ENCODE measurements around the gene ZC3H12D. TPM values are rescaled to one million over a fixed set of nuclear protein-coding genes. Genes with fewer than 3 reads are reported as not detected.

Gene ZC3H12D
- total and polyA plus RNA-seq, 9 of the 15 experiments (the other 6 are each of a cell fraction or from before 2014, with no cell fraction given), result 0.04 to 0.27 (median 0.05) TPM; not detected in 3

DNA sequence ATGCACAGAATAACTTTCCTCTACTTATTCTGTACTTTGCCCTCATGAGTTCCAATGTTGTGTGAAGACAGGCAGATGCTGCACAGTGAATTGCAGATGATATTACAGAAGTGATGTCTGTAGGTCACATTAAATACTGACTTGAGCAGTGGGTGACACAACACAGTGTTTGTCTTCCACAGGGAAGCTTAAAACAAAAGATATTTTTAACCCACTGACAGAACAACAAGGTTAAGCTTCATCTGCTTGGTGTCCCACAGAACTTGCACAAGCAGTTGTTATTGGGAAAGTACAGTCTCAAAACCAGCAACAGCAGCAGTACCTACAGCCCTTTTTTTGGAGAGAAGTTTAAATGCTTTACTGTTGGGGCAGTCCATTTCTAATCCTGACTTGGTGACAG is 74.3 kb downstream of the ZC3H12D start (continued):
- TF ChIP-seq CEBPG (CRISPR knock-in tag; IDR thresholded peaks at IDR 0.05) (no peak), CEBPG (tag; conservative IDR thresholded peaks at IDR 0.05 in 1 of 2, IDR thresholded peaks at IDR 0.05 in 1 of 2) (no peak), ZNF146 (CRISPR knock-in tag; IDR thresholded peaks at IDR 0.05; ENCODE audit: unreplicated experiment) (no peak), NR2C1 (IDR thresholded peaks at IDR 0.05) (no peak), NR2C1 (tag; IDR thresholded peaks at IDR 0.05) (no peak), SETDB1 (IDR thresholded peaks at IDR 0.05; ENCODE audit: low read length) (no peak), ZSCAN29 (IDR thresholded peaks at IDR 0.05) (no peak)
- TF ChIP-seq, protein P1, sequence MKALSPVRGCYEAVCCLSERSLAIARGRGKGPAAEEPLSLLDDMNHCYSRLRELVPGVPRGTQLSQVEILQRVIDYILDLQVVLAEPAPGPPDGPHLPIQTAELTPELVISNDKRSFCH (CRISPR knock-in tag; IDR thresholded peaks at IDR 0.05), result no peak
- TF ChIP-seq, protein P1 (tag; IDR thresholded peaks at IDR 0.05), result no peak
- TF ChIP-seq, protein P2, sequence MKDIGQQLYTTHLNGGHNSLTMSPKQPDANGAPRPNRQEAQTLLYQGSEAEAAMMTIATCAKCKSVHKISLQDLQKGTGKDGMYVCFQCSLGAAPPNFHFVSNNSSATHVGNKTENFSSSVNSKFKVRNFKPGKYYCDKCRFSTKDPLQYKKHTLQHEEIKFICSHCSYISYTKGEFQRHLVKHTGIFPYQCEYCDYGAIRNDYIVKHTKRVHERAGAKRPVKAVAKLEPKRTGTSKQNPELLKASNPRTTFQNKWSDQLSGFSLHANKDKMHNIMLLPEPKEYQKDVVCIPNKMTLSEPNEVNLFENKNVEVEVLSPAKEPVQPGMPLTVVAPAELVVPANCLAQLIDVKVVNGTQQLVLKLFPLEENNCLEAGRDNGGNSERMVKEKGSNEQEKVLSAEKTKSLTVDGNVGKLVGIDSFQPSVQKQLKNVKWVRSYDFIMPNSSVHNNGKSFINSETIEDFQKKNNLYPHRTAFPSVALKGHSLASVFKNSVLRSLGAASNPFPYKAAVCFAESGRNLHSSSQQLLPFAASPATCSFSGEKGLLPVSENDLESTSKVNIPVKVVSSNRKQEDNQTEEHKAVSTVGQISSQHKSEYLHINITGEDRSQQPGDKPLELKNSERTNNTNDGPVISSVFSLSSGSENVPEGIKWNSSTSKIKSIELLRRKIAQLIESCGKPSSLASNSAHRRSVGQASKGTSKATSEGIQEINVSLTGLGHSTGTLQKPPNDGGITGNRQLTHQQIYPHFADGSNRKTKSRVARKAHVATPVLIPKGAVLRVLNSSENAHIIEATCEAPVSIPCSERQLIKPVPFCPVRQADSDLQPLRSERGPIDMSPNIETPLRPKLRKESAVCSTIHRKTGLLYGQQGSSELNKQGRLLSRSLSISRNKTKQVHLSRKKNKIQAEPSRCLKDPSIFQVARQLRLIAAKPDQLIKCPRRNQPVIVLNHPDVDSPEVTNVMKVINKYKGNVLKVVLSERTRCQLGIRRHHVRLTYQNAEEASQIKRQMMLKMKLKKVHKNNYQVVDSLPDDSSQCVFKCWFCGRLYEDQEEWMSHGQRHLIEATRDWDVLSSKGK (CRISPR knock-in tag; IDR thresholded peaks at IDR 0.05), result no peak
- TF ChIP-seq, protein P3, sequence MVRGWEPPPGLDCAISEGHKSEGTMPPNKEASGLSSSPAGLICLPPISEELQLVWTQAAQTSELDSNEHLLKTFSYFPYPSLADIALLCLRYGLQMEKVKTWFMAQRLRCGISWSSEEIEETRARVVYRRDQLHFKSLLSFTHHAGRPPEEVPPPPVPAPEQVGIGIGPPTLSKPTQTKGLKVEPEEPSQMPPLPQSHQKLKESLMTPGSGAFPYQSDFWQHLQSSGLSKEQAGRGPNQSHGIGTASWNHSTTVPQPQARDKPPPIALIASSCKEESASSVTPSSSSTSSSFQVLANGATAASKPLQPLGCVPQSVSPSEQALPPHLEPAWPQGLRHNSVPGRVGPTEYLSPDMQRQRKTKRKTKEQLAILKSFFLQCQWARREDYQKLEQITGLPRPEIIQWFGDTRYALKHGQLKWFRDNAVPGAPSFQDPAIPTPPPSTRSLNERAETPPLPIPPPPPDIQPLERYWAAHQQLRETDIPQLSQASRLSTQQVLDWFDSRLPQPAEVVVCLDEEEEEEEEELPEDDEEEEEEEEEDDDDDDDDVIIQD (CRISPR knock-in tag; IDR thresholded peaks at IDR 0.05), result no peak

Data from K562 (cell line).